ENCODE measurements around the gene HOXD3. TPM values are rescaled to one million over a fixed set of nuclear protein-coding genes. Genes with fewer than 3 reads are reported as not detected.

The HOXD3 gene
- total RNA-seq (2022; extraction: Qiagen RNA extraction): 0.20 to 0.30 TPM in 2 of 5 replicates, not detected in the others

DNA sequence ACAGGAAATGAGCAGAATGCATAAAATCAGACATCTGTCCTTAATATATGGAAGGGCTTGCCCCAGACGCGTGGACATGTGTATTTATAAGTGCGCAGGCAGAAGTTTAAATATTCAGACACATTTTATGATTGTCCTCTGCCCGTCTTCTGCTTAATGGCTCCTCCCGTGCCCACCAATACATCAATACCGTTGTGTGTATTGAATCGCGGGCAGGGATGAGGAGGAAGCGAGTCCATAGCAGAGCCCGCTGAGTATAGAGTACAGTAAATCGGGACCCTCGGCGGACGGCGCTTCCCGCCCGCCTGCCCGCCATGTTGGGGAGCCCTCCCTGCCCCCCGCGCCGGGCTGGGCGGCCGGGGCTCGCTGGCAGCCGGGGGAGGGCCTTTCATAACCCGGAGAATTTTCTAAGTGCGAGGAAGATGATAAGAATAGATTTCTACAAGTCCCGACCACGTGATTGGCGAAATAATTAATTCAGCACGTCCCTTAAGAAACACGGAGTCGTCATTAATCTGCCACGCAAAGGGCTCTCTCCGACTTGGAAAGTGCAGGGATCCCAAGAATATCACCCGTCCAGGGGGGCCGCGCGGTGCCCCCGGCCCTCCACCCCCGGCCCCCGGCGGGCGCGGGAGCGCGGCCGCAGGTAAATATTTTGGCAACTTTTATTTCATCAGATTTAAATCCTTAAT is at the start of gene HOXD3:
Gene HOXD3 (plus strand): TSS at position 501 of the 692 bp plus-strand sequence. CDS start 11,808 bp downstream, outside the sequence.

DNA sequence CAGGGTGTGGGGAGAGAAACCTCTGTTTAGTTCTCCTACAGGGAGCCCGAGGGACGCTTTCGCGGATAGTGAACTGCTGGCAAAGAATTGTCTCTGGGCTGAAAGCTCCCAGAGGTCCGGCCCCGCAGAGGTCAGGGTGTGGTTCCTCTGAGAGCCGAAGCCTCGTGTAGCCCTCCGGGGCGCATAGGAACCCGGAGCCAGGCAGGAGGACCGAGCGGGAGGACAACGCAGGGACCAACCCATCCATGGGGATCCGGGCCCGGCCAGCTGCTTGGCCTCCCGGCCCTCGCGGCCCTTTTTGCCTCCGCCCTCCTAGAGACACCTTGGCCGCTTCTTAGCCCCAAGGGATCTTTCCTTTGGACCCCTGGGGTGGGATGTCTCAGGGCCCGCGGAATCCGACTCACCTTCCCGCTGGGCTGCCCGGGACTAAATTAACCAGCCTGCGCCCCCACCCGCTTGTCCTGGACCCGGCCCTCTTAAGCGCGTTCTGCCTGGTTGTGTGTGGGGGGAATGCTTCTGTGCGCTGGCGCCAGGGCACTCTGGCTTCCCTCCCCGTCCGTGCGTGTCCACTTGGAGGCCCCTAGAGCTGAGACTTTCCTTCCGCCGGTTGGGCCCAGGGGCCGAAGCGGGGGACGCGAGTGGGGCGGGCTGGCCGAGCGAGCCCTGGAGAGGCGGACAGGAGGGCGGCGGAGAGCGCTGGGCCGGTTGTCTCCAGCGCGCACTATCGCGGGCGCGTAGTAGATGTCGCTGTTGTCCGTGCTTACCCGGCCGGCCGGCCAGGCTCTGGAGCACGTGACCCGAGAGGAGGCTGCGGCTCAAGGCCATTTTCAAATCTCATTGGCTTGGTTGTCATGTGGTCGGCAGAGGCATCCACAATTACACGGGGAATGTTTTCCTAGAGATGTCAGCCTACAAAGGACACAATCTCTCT is 41.0 kb upstream of the HOXD3 start, which contains the start of gene HOXD10:
Gene HOXD10 (plus strand): TSS at position 896 of the 931 bp plus-strand sequence. CDS start 56 bp downstream, outside the sequence.

DNA sequence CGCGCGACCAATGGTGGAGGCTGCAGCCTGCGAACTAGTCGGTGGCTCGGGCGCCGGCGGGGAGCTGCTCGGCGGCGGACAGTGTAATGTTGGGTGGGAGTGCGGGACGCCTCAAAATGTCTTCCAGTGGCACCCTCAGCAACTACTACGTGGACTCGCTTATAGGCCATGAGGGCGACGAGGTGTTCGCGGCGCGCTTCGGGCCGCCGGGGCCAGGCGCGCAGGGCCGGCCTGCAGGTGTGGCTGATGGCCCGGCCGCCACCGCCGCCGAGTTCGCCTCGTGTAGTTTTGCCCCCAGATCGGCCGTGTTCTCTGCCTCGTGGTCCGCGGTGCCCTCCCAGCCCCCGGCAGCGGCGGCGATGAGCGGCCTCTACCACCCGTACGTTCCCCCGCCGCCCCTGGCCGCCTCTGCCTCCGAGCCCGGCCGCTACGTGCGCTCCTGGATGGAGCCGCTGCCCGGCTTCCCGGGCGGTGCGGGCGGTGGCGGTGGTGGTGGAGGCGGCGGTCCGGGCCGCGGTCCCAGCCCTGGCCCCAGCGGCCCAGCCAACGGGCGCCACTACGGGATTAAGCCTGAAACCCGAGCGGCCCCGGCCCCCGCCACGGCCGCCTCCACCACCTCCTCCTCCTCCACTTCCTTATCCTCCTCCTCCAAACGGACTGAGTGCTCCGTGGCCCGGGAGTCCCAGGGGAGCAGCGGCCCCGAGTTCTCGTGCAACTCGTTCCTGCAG is 34.3 kb upstream of the HOXD3 start, which contains the start of gene HOXD9:
Gene HOXD9 (plus strand): TSS at position 37 of the 728 bp plus-strand sequence. CDS start 50 bp downstream, at position 87.

DNA sequence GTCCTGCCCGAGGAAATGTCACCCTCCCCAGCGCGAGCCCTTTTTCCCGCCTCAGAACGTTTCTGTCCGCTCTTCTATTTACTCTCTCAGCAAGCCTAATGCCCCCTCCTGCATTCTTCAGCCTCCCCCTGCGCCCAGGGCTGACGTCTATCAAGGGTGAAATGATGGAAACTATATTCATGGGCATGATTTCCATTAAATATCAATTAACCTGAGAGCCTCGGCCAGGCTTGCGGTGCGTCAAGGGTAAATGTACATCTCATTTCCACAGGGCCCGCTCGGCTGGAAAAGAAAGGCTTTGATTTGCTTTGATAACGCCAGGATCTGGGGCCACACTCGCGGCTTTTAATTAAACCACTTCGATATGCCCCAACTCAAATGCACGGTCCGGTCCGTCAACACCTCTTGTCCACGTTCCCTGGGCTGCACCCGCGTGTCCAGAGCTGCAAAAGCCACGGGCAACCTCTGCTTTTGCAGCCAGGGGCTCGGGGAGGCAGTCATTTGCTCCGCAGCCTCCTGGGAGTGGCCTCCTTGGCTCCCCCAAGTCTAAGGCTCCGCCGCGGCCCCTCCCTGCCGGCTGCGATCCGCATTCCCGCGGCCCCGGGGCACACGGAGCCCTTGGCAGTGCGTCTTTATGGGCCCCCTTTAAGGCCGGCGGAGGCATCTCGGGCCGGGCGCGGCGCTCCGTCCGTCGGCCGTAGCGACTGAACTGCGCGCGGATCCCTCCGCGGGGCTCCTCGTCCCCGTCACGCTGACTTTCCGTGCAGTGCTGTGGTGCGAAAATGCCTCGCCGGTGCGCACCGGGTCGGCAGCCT is 27.9 kb upstream of the HOXD3 start, which contains the start of gene HOXD8:
Gene HOXD8 (plus strand): TSS at position 724 of the 815 bp plus-strand sequence. CDS start 662 bp downstream, outside the sequence.

DNA sequence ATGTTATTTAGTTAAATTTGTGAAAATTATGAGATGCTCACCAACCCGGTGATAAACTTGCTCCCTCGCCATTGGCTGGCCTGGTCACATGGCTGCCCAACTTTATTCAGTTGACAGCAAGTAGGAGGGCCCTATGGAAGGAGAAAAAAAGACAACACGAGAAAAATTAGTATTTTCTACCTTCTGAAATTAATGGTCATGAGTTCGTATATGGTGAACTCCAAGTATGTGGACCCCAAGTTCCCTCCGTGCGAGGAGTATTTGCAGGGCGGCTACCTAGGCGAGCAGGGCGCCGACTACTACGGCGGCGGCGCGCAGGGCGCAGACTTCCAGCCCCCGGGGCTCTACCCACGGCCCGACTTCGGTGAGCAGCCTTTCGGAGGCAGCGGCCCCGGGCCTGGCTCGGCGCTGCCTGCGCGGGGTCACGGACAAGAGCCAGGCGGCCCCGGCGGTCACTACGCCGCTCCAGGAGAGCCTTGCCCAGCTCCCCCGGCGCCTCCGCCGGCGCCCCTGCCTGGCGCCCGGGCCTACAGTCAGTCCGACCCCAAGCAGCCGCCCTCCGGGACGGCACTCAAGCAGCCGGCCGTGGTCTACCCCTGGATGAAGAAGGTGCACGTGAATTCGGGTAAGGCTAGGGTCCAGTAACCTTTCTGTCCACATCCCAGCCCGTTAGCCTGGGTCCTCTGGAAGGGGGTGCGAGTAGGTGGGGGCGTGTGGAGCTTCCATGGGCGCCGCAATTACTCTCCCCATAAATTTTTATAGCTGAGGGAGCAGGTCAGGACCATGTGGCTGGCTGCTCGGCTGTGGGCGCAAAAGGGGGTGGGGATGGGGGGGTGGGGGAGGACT is 5.4 kb upstream of the HOXD3 start, which contains the start of gene HOXD4:
Gene HOXD4 (plus strand): TSS at position 109 of the 846 bp plus-strand sequence. CDS start 84 bp downstream, at position 193.

DNA sequence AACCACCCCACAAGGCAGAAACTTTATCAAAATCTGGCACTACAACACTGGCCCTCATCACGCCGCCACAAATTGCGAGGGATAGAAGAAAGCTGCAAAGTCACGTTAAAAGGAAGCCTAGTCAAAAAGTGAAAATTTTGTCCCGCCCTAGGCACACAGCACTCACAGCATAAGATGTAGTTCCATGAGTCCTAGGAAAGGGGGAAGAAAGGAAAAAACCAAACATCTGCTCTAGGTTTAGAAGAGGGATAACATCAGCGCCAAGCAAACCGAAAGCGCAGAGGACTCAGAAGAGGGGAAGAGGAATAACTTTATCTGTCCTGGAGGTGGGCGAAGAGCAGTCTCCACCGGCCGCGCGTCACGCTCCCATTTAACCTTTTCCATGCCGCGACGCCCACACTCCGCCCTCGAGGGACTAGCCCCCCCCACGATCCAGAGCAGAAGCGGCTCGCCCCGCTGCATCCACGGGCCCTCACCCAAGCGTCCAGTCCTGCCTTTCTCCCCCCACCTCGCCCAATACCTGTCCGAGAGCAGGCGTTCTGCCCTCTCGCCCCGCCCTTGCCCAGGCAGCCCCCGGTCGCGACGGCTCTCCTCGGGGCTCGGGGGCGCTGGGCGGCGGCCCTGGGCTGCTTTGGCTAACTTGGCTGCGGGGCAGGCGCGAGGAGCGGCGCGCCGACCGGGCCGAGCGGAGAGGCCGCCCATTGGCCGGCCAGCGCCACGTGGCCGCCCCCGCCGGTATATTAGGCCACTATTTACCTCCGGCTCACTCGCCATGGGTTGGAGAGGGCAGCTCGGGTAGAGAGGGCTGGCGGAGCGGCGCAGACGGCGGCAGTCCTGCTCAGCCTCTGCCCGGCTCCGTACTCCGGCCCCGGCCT is 31.0 kb downstream of the HOXD3 start, which contains the start of gene HOXD1:
Gene HOXD1 (plus strand): TSS at position 770 of the 875 bp plus-strand sequence. CDS start 134 bp downstream, outside the sequence.

Other genes starting within 250 kb of the HOXD3 start
- gene LNPK, start 155.0 kb upstream of the HOXD3 start, total RNA-seq (2022; extraction: Qiagen RNA extraction): 9.5 to 15.9 TPM (median 13.8 TPM) in 5 replicates
- not detected in 5 replicates for gene EVX2, start 73.3 kb upstream of the HOXD3 start, total RNA-seq (2022; extraction: Qiagen RNA extraction)
- 0.12 to 0.30 TPM (median 0.22 TPM) in 5 replicates for gene HOXD13, start 64.6 kb upstream of the HOXD3 start, total RNA-seq (2022; extraction: Qiagen RNA extraction)
- not detected in 5 replicates for gene HOXD12, start 57.5 kb upstream of the HOXD3 start, total RNA-seq (2022; extraction: Qiagen RNA extraction)
- 5.6 to 8.0 TPM (median 6.2 TPM) in 5 replicates for gene HOXD11, start 50.0 kb upstream of the HOXD3 start, total RNA-seq (2022; extraction: Qiagen RNA extraction)
- 4.4 to 6.4 TPM (median 5.4 TPM) in 5 replicates for gene HOXD10, start 40.5 kb upstream of the HOXD3 start, total RNA-seq (2022; extraction: Qiagen RNA extraction)
- gene HOXD9, start 34.6 kb upstream of the HOXD3 start, total RNA-seq (2022; extraction: Qiagen RNA extraction): 1.1 to 1.8 TPM (median 1.6 TPM) in 5 replicates
- 4.6 to 6.0 TPM (median 5.6 TPM) in 5 replicates for gene HOXD8, start 27.6 kb upstream of the HOXD3 start, total RNA-seq (2022; extraction: Qiagen RNA extraction)
- 0.27 to 0.67 TPM (median 0.50 TPM) in 5 replicates for gene HOXD4, start 5.8 kb upstream of the HOXD3 start, total RNA-seq (2022; extraction: Qiagen RNA extraction)
- gene HOXD1, start 31.4 kb downstream of the HOXD3 start, total RNA-seq (2022; extraction: Qiagen RNA extraction): 0.06 to 0.19 TPM (median 0.17 TPM) in 5 replicates
- gene MTX2, start 112.1 kb downstream of the HOXD3 start, total RNA-seq (2022; extraction: Qiagen RNA extraction): 40.3 to 46.4 TPM (median 41.8 TPM) in 5 replicates

Measured in A549 treated with Mapracorat at 1 μM for 4 hours (cell line).